HCT116 (cell line): ENCODE measurements around the gene GRIN2A. TPM values are rescaled to one million over a fixed set of nuclear protein-coding genes. Genes with fewer than 3 reads are reported as not detected.

ENCODE experiments used
- ATAC-seq: fragments of 200-7000 bp; cut with Tn5 transposase; 2 replicates; pipeline ENCODE4 v1.9.1; 2020; ENCODE audit warnings: mild to moderate bottlenecking, moderate library complexity
- BruUV-seq: library from RNA; stranded (reverse); fragments of 400-500 nt; replicated peaks from 2 replicates; lab custom pipeline; 2021; lab: Mats Ljungman, UMichigan
- CTCF ChIA-PET: fragments of 300-600 bp; sonication (Branson Sonifier 250); formaldehyde crosslinking; loops from one replicate; lab custom pipeline; 2021; ENCODE audit warnings: antibody characterized with exemption; lab: Charles Lee
- POLR2A ChIA-PET: fragments of 300-600, 350-600 bp; sonication (Branson Sonifier 250); formaldehyde crosslinking; loops from one replicate; lab custom pipeline; 2021; ENCODE audit warnings: antibody characterized with exemption; lab: Charles Lee
- RAD21 ChIA-PET, 2 experiments: fragments of 300-600 bp; sonication (Branson Sonifier 250); formaldehyde crosslinking; loops; one replicate each; lab custom pipeline; 2023; ENCODE audit warnings: low total read pairs in 2 of 2; ENCODE audit not compliant: uncharacterized antibody in 2 of 2, unreplicated experiment in 2 of 2, low non-redundant PET in 1 of 2; lab: Charles Lee
- DNase-seq: peaks from one replicate; pipeline ENCODE4 v3.0.0-alpha.2; 2010; ENCODE audit warnings: low read depth, low spot score
- H2AFZ ChIP-seq: fragments of 200-600 bp; shearing (Covaris generic), sonication (generic); 2 replicates; pipeline ENCODE4 v1.6.1; 2017; ENCODE audit warnings: low read depth, mixed run types, mixed read lengths, antibody characterized with exemption, low read length; ENCODE audit not compliant: poor library complexity, severe bottlenecking
- H3K27ac ChIP-seq: 2 replicates; pipeline ENCODE4 v1.5.1; 2012; ENCODE audit warnings: low read depth, low read length
- H3K27me3 ChIP-seq: fragments of 200-600 bp; sonication (generic); 2 replicates; pipeline ENCODE4 v1.6.1; 2016; ENCODE audit warnings: mixed run types, low read length, mixed read lengths; ENCODE audit not compliant: insufficient read depth
- H3K36me3 ChIP-seq, 2 experiments: fragments of 200-500 bp in 1 of 2; fragments of 200-600 bp in 1 of 2; sonication (Bioruptor generic) in 1 of 2; sonication (generic) in 1 of 2; 2 replicates each; pipeline versions ENCODE4 v1.5.1 to v1.6.1; 2014 to 2016; ENCODE audit warnings: low read length in 2 of 2, inconsistent platforms in 1 of 2, mixed read lengths in 1 of 2, mixed run types in 1 of 2; ENCODE audit not compliant: insufficient read depth in 2 of 2, control insufficient read depth in 1 of 2
- H3K4me1 ChIP-seq, 2 experiments: fragments of 200-600 bp in 1 of 2; sonication (generic) in 1 of 2; 2 replicates each; pipeline versions ENCODE4 v1.5.1 to v1.6.1; 2012 to 2017; ENCODE audit warnings: low read length in 2 of 2, inconsistent platforms in 1 of 2, mild to moderate bottlenecking in 1 of 2, mixed read lengths in 1 of 2, mixed run types in 1 of 2, moderate library complexity in 1 of 2; ENCODE audit not compliant: insufficient read depth in 2 of 2, control insufficient read depth in 1 of 2
- H3K4me2 ChIP-seq: fragments of 200-600 bp; sonication (generic); 2 replicates; pipeline ENCODE4 v1.6.1; 2017; ENCODE audit warnings: mixed run types, low read length, mixed read lengths
- H3K4me3 ChIP-seq, 2 experiments: fragments of 200-600 bp in 1 of 2; sonication (generic) in 1 of 2; replicated peaks in 1 of 2; 2 replicates each; pipeline ENCODE4 v1.5.1; 2011 to 2016; ENCODE audit warnings: low read length in 2 of 2, control low read depth in 1 of 2, low read depth in 1 of 2, mild to moderate bottlenecking in 1 of 2, mixed read lengths in 1 of 2, mixed run types in 1 of 2
- H3K79me2 ChIP-seq: fragments of 200-600 bp; sonication (generic); 2 replicates; pipeline ENCODE4 v1.6.1; 2017; ENCODE audit warnings: mild to moderate bottlenecking, mixed run types, low read length, moderate library complexity, mixed read lengths; ENCODE audit not compliant: insufficient read depth
- H3K9ac ChIP-seq: fragments of 200-600 bp; sonication (generic); 2 replicates; pipeline ENCODE4 v1.6.1; 2016; ENCODE audit warnings: low read length, mixed read lengths
- H3K9me2 ChIP-seq: fragments of 200-600 bp; sonication (generic), shearing (Covaris generic); 2 replicates; pipeline ENCODE4 v1.6.1; 2017; ENCODE audit warnings: mixed run types, mild to moderate bottlenecking, moderate library complexity; ENCODE audit not compliant: insufficient read depth
- H3K9me3 ChIP-seq, 2 experiments: fragments of 200-500 bp in 1 of 2; fragments of 200-600 bp in 1 of 2; sonication (Bioruptor generic) in 1 of 2; sonication (generic) in 1 of 2; 2 replicates each; pipeline ENCODE4 v1.6.1; 2014 to 2017; ENCODE audit warnings: low read length in 2 of 2, mixed read lengths in 2 of 2, inconsistent platforms in 1 of 2, low read depth in 1 of 2, mild to moderate bottlenecking in 1 of 2, mixed run types in 1 of 2, moderate library complexity in 1 of 2; ENCODE audit not compliant: control insufficient read depth in 1 of 2, insufficient read depth in 1 of 2
- H4K20me1 ChIP-seq: fragments of 200-600 bp; sonication (generic), shearing (Covaris generic); 2 replicates; pipeline ENCODE4 v1.6.1; 2017; ENCODE audit warnings: mixed run types, mild to moderate bottlenecking, moderate library complexity; ENCODE audit not compliant: insufficient read depth
- ATF3 ChIP-seq: IDR thresholded peaks from 2 replicates; pipeline ENCODE4 v1.6.1; 2012
- EZH2phosphoT487 ChIP-seq: fragments of 200-600 bp; IDR thresholded peaks from 2 replicates; pipeline ENCODE4 v1.6.1; 2018; ENCODE audit warnings: antibody characterized with exemption, borderline replicate concordance
- POLR2A ChIP-seq: IDR thresholded peaks from 2 replicates; pipeline ENCODE4 v1.7.0; 2011; ENCODE audit warnings: borderline replicate concordance; ENCODE audit not compliant: insufficient read depth, insufficient read length; ENCODE audit errors: extremely low read depth
- RAD21 ChIP-seq: IDR thresholded peaks from 2 replicates; pipeline ENCODE4 v1.6.1; 2012; ENCODE audit warnings: low read depth, mild to moderate bottlenecking
- SIN3A ChIP-seq: IDR thresholded peaks from 2 replicates; pipeline ENCODE4 v1.6.1; 2012; ENCODE audit warnings: low read depth
- SP1 ChIP-seq: IDR thresholded peaks from 2 replicates; pipeline ENCODE4 v1.6.1; 2012; ENCODE audit warnings: low read depth
- SRF ChIP-seq: IDR thresholded peaks from 2 replicates; pipeline ENCODE4 v1.6.1; 2012; ENCODE audit warnings: low read depth
- TCF7L2 ChIP-seq: IDR thresholded peaks from 2 replicates; pipeline ENCODE4 v1.7.0; 2011; ENCODE audit warnings: borderline replicate concordance, inconsistent platforms; ENCODE audit not compliant: insufficient read depth, insufficient read length; ENCODE audit errors: extremely low read depth
- YY1 ChIP-seq: IDR thresholded peaks from 2 replicates; pipeline ENCODE4 v1.6.1; 2011; ENCODE audit warnings: low read length, low read depth, moderate library complexity, mild to moderate bottlenecking; ENCODE audit not compliant: insufficient replicate concordance; ENCODE audit errors: extremely low read depth
- intact Hi-C: fragments of 100-400 bp; cut with micrococcal nuclease; formaldehyde crosslinking; loops from 2 replicates; pipeline ENCODE4 v1.10.0; 2022
- total RNA-seq: library from RNA; stranded (reverse); gene quantifications from one replicate; pipeline ENCODE4 v1.2.1, GENCODE V29; 2021; ENCODE audit not compliant: unreplicated experiment
- TF ChIP-seq, protein P1 (sequence below): IDR thresholded peaks from 2 replicates; pipeline ENCODE4 v1.6.1; 2011; ENCODE audit warnings: mild to moderate bottlenecking, low read length, moderate library complexity; ENCODE audit not compliant: insufficient replicate concordance; ENCODE audit errors: extremely low read depth
- TF ChIP-seq, protein P2 (sequence below): IDR thresholded peaks from 2 replicates; pipeline ENCODE4 v1.6.1; 2012

Gene GRIN2A
- total RNA-seq, 1 experiment from 2014 or later: 0.02 TPM

GRCh38 chr16:9906218-9906617 is 276.0 kb downstream of the GRIN2A start:
- ChIA-PET RAD21 (no interaction called here), CTCF (no interaction called here), POLR2A (no interaction called here)
- no peaks in the 10 kb centered on the region for H4K20me1 ChIP-seq
- ATAC-seq: no peak
- no peak overlapping the region for H3K9ac ChIP-seq
- H3K27ac ChIP-seq: no peak overlapping the region
- H3K36me3 ChIP-seq: no peaks in the 10 kb centered on the region
- H3K27me3 ChIP-seq: peaks cover 11% of the 10 kb centered on the region; the same call in 1 of the 2 replicates
- BruUV-seq: no TSS peak
- no peak for DNase-seq
- H2AFZ ChIP-seq: no peak overlapping the region
- H3K4me2 ChIP-seq: no peak overlapping the region
- H3K4me1 ChIP-seq: no peaks in the 10 kb centered on the region
- H3K79me2 ChIP-seq: no peaks in the 10 kb centered on the region
- no peaks in the 10 kb centered on the region for H3K9me2 ChIP-seq
- intact Hi-C loops: no loop called here
- H3K4me3 ChIP-seq: no peak overlapping the region
- no peaks in the 10 kb centered on the region for H3K9me3 ChIP-seq
- TF ChIP-seq ATF3 (no peak), SP1 (no peak), SIN3A (no peak), SRF (no peak), TCF7L2 (no peak), POLR2A (no peak), RAD21 (no peak), EZH2phosphoT487 (no peak), YY1 (no peak)
- TF ChIP-seq, protein P1, sequence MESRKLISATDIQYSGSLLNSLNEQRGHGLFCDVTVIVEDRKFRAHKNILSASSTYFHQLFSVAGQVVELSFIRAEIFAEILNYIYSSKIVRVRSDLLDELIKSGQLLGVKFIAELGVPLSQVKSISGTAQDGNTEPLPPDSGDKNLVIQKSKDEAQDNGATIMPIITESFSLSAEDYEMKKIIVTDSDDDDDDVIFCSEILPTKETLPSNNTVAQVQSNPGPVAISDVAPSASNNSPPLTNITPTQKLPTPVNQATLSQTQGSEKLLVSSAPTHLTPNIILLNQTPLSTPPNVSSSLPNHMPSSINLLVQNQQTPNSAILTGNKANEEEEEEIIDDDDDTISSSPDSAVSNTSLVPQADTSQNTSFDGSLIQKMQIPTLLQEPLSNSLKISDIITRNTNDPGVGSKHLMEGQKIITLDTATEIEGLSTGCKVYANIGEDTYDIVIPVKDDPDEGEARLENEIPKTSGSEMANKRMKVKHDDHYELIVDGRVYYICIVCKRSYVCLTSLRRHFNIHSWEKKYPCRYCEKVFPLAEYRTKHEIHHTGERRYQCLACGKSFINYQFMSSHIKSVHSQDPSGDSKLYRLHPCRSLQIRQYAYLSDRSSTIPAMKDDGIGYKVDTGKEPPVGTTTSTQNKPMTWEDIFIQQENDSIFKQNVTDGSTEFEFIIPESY: no peak
- TF ChIP-seq, protein P2, sequence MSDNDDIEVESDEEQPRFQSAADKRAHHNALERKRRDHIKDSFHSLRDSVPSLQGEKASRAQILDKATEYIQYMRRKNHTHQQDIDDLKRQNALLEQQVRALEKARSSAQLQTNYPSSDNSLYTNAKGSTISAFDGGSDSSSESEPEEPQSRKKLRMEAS: no peak
- TF ChIP-seq, all 23 proteins: peak for 0
